Measurements from ENCODE around the gene SAP30BP.

The SAP30BP gene

DNA sequence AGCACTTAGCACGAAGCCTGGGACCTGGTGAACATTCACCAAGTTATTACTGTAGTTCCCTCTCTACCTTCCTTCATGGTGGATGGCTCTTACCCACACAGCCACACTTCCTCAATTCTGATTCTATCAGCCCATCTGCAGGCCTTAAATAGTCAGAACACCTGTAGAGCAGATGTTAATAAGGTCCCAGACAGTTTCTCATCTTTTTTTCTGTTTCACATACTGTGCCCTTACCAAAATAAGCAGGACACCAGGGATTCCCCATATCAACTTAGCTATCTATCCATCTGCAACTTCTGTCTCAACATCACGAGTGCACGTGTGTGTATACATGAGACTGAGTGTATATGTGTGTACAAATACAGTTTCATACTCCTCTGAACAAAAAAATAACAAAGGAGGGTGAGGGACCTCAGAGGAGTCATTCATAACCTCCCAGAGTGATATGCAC is 3.0 kb upstream of the SAP30BP start:
- TF ChIP-seq EGR1 (IDR thresholded peaks at IDR 0.05): no peak
- no peak for TF ChIP-seq CEBPB (IDR thresholded peaks at IDR 0.05)
- no peak for TF ChIP-seq RAD21 (IDR thresholded peaks at IDR 0.05; ENCODE audit: low read depth)
- no peak for TF ChIP-seq TEAD4 (IDR thresholded peaks at IDR 0.05)
- no peak for TF ChIP-seq CREB1 (IDR thresholded peaks at IDR 0.05; ENCODE audit: low read depth)
- TF ChIP-seq USF1 (IDR thresholded peaks at IDR 0.05): no peak
- TF ChIP-seq, protein P1, sequence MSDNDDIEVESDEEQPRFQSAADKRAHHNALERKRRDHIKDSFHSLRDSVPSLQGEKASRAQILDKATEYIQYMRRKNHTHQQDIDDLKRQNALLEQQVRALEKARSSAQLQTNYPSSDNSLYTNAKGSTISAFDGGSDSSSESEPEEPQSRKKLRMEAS (IDR thresholded peaks at IDR 0.05): no peak
- TF ChIP-seq EP300 (IDR thresholded peaks at IDR 0.05; ENCODE audit: borderline replicate concordance): no peak
- no peak for TF ChIP-seq ZBTB7A (IDR thresholded peaks at IDR 0.05; ENCODE audit: low read depth)
- no peak for TF ChIP-seq NFIC (IDR thresholded peaks at IDR 0.05)
- TF ChIP-seq FOXM1 (IDR thresholded peaks at IDR 0.05; ENCODE audit: borderline replicate concordance, low read depth): no peak
- no peak for TF ChIP-seq REST (IDR thresholded peaks at IDR 0.05; ENCODE audit: low read depth)
- no peak for TF ChIP-seq YY1 (IDR thresholded peaks at IDR 0.05; ENCODE audit: low read depth)
- no peak for TF ChIP-seq TAF1 (IDR thresholded peaks at IDR 0.05; ENCODE audit: low read depth)
- TF ChIP-seq TCF12 (IDR thresholded peaks at IDR 0.05; ENCODE audit: low read depth): no peak

DNA sequence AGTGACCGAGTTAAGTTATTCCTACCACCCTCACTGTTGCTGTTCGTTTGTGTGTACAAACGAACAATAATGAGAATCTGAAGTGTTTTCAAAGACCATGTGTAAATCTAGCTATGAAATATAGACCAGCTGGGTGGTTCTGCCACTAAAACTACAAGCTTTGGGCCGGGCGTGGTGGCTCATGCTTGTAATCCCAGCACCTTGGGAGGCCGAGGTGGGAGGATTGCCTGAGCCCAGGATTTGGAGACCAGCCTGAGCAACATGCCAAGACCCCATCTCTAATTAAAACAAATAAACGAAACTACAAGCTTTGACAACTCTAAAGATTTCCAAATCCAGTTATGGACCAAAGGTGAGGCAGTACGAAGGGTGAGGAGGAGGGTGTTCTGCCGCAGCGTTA is 1.2 kb upstream of the SAP30BP start:
- TF ChIP-seq TCF12 (IDR thresholded peaks at IDR 0.05; ENCODE audit: low read depth): no peak
- no peak for TF ChIP-seq EP300 (IDR thresholded peaks at IDR 0.05; ENCODE audit: borderline replicate concordance)
- TF ChIP-seq ZBTB7A (IDR thresholded peaks at IDR 0.05; ENCODE audit: low read depth): no peak
- TF ChIP-seq FOXM1 (IDR thresholded peaks at IDR 0.05; ENCODE audit: borderline replicate concordance, low read depth): no peak

DNA sequence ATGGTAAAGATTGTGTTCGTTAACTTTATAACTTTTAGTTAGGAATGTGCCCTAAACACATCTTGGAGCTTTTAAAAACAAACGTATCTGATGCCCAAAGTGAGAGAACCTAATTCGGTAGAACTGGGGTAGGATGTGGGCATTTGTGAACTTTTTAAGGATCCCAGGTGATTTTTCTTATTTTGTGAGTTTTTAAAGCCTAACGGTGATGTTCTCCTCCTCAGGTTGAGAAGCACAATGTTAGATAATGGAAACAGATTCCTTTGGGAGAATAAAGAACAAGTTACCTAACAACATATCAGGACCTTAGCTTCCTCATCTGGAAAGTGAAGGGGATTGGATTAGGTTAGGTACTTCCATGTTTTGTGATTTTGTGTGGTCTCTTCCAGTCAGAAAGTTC is 687 bp downstream of the SAP30BP start:
- no peak for TF ChIP-seq REST (IDR thresholded peaks at IDR 0.05; ENCODE audit: low read depth)
- TF ChIP-seq YY1 (IDR thresholded peaks at IDR 0.05; ENCODE audit: low read depth): no peak
- no peak for TF ChIP-seq TEAD4 (IDR thresholded peaks at IDR 0.05)
- no peak for TF ChIP-seq TCF12 (IDR thresholded peaks at IDR 0.05; ENCODE audit: low read depth)
- TF ChIP-seq EP300 (IDR thresholded peaks at IDR 0.05; ENCODE audit: borderline replicate concordance): no peak
- no peak for TF ChIP-seq CREB1 (IDR thresholded peaks at IDR 0.05; ENCODE audit: low read depth)
- no peak for TF ChIP-seq ZBTB7A (IDR thresholded peaks at IDR 0.05; ENCODE audit: low read depth)
- no peak for TF ChIP-seq CEBPB (IDR thresholded peaks at IDR 0.05)
- TF ChIP-seq, protein P1 (IDR thresholded peaks at IDR 0.05): no peak
- TF ChIP-seq NFIC (IDR thresholded peaks at IDR 0.05): no peak
- TF ChIP-seq FOXM1 (IDR thresholded peaks at IDR 0.05; ENCODE audit: borderline replicate concordance, low read depth): no peak
- TF ChIP-seq USF1 (IDR thresholded peaks at IDR 0.05): no peak
- no peak for TF ChIP-seq EGR1 (IDR thresholded peaks at IDR 0.05)
- TF ChIP-seq TAF1 (IDR thresholded peaks at IDR 0.05; ENCODE audit: low read depth): no peak
- no peak for TF ChIP-seq RAD21 (IDR thresholded peaks at IDR 0.05; ENCODE audit: low read depth)

GRCh38 chr17:75668489-75668888 is 1.4 kb downstream of the SAP30BP start:
- TF ChIP-seq FOXM1 (IDR thresholded peaks at IDR 0.05; ENCODE audit: borderline replicate concordance, low read depth) (no peak), NFIC (IDR thresholded peaks at IDR 0.05) (peak; percentile 71), ZBTB7A (IDR thresholded peaks at IDR 0.05; ENCODE audit: low read depth) (no peak)

DNA sequence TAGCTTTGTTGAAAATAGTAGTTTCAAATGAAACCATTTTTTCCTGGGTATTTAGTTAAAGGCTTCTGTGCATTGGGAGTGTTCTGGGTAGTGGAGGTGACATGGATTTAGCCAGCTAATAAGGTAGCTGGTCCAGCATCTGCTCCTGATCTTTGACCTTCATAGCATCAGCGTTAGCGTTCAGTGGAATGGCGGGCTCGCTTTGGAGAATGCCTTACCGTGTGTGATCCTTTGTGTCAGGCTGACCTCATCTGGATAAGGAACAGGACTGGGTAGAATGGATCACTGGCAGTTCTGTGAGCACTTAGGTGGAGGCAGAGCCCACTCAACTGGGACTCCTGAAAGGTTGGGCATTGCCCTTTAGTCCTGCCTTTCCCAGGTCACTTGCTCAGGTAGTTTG is 3.7 kb downstream of the SAP30BP start:
- TF ChIP-seq FOXM1 (IDR thresholded peaks at IDR 0.05; ENCODE audit: borderline replicate concordance, low read depth): no peak
- no peak for TF ChIP-seq NFIC (IDR thresholded peaks at IDR 0.05)
- no peak for TF ChIP-seq CREB1 (IDR thresholded peaks at IDR 0.05; ENCODE audit: low read depth)
- TF ChIP-seq CEBPB (IDR thresholded peaks at IDR 0.05): no peak
- TF ChIP-seq USF1 (IDR thresholded peaks at IDR 0.05): no peak
- TF ChIP-seq EGR1 (IDR thresholded peaks at IDR 0.05): no peak
- TF ChIP-seq YY1 (IDR thresholded peaks at IDR 0.05; ENCODE audit: low read depth): no peak
- no peak for TF ChIP-seq TCF12 (IDR thresholded peaks at IDR 0.05; ENCODE audit: low read depth)
- no peak for TF ChIP-seq REST (IDR thresholded peaks at IDR 0.05; ENCODE audit: low read depth)
